A673 (cell line): Measurements from ENCODE around the gene MVB12A.

Experiments
- EZH2 ChIP-seq: fragments of 200-600 bp; sonication (generic); IDR thresholded peaks from 2 replicates; pipeline ENCODE4 v1.6.1; 2017; ENCODE audit warnings: borderline replicate concordance, low read depth, mild to moderate bottlenecking, mixed read lengths, antibody characterized with exemption, low read length; ENCODE audit not compliant: poor library complexity, severe bottlenecking
- TF ChIP-seq, protein P1 (sequence below): fragments of 300-800, 200-600 bp; sonication (generic); conservative IDR thresholded peaks from 2 replicates; pipeline ENCODE4 v1.5.1; 2017; ENCODE audit warnings: low read depth, mild to moderate bottlenecking, antibody characterized with exemption, low read length, moderate library complexity, mixed read lengths

- TF ChIP-seq, protein P1, sequence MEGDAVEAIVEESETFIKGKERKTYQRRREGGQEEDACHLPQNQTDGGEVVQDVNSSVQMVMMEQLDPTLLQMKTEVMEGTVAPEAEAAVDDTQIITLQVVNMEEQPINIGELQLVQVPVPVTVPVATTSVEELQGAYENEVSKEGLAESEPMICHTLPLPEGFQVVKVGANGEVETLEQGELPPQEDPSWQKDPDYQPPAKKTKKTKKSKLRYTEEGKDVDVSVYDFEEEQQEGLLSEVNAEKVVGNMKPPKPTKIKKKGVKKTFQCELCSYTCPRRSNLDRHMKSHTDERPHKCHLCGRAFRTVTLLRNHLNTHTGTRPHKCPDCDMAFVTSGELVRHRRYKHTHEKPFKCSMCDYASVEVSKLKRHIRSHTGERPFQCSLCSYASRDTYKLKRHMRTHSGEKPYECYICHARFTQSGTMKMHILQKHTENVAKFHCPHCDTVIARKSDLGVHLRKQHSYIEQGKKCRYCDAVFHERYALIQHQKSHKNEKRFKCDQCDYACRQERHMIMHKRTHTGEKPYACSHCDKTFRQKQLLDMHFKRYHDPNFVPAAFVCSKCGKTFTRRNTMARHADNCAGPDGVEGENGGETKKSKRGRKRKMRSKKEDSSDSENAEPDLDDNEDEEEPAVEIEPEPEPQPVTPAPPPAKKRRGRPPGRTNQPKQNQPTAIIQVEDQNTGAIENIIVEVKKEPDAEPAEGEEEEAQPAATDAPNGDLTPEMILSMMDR, result no peak
- no peak for TF ChIP-seq EZH2
These were observed 26.8 kb upstream of the MVB12A start for GRCh38 chr19:17393002-17393401.
